NT2/D1 (cell line): ENCODE data around the gene HMX3.
"Not testable (repeated sequence)": the region's sequence is repeated elsewhere in the genome, so short reads cannot be mapped to it uniquely, and the experiment has no call there.

ENCODE experiments used
- DNase-seq: peaks from one replicate; pipeline ENCODE4 v3.0.0-alpha.2; 2011; ENCODE audit warnings: low read depth, low spot score
- H3K27me3 ChIP-seq: 2 replicates; pipeline ENCODE4 v1.6.0; 2011; ENCODE audit warnings: mild to moderate bottlenecking; ENCODE audit not compliant: insufficient read length, insufficient read depth
- H3K36me3 ChIP-seq: 2 replicates; pipeline ENCODE4 v1.6.1; 2011; ENCODE audit warnings: mild to moderate bottlenecking, low read length, mixed read lengths; ENCODE audit not compliant: insufficient read depth, insufficient read length
- H3K4me1 ChIP-seq: 2 replicates; pipeline ENCODE4 v1.5.1; 2011; ENCODE audit not compliant: insufficient read depth, insufficient read length
- H3K4me3 ChIP-seq: 2 replicates; pipeline ENCODE4 v1.5.1; 2011; ENCODE audit warnings: low read depth; ENCODE audit not compliant: insufficient read length
- H3K9ac ChIP-seq: 2 replicates; pipeline ENCODE4 v1.6.0; 2011; ENCODE audit warnings: low read depth; ENCODE audit not compliant: insufficient read length
- H3K9me3 ChIP-seq: 2 replicates; pipeline ENCODE4 v1.5.1; 2011; ENCODE audit warnings: mild to moderate bottlenecking, low read length; ENCODE audit not compliant: insufficient read depth
- SUZ12 ChIP-seq: IDR thresholded peaks from 2 replicates; pipeline ENCODE4 v1.6.1; 2011; ENCODE audit not compliant: insufficient read length, insufficient read depth; ENCODE audit errors: extremely low read depth
- YY1 ChIP-seq: IDR thresholded peaks from 2 replicates; pipeline ENCODE4 v1.6.1; 2011; ENCODE audit not compliant: insufficient read length, insufficient read depth
- ZNF274 ChIP-seq: IDR thresholded peaks from 2 replicates; pipeline ENCODE4 v1.6.1; 2011; ENCODE audit warnings: mild to moderate bottlenecking, low read depth, low read length

HMX3 gene

DNA sequence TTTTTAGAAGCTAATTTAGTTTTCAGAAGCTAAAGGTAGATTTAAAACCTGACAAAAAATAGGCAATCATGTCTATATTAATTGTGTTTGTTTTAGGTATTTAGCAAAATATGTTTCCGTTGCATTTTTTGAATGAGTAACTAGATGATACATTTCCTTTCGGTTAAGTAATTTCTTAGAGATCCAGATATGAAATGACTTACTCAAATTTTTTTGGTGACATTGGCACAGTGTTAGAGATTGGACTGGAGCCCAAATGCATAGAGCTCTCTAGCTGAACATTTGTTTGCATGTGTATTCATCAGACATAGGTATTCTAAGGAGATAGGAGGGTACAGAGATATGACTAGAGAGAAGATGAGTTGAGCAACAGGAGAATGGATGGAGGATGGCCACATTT, 20.3 kb downstream of the HMX3 start:
- H3K9me3 ChIP-seq = no peaks in the 10 kb centered on the region
- peaks cover 54% of the 10 kb centered on the region for H3K36me3 ChIP-seq
- H3K4me3 ChIP-seq = no peak overlapping the region
- TF ChIP-seq SUZ12 = no peak
- TF ChIP-seq ZNF274 = no peak
- TF ChIP-seq YY1 = no peak
- peaks cover 28% of the 10 kb centered on the region for H3K27me3 ChIP-seq
- H3K9ac ChIP-seq = no peak overlapping the region
- H3K4me1 ChIP-seq = no peaks in the 10 kb centered on the region
- no peak for DNase-seq

DNA sequence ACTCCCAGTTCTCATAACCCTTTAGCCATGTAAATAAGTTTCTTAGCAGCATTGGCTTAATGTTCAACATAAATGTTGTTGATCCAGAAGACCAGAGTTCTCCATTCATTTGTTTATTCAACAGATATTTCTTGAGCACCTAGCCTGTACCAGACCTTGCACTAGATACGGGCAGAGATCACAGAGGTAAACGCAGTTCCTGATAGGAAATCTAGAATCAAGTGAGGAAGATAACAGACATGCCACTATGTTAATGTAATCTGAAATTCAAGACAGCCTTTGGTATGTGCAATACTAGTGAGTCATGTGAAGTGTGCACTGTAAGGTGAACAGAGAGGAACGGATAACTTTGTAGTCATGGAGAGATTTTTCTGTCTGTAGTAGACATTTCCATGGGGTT, 21.4 kb downstream of the HMX3 start:
- no peak overlapping the region for H3K9ac ChIP-seq
- TF ChIP-seq SUZ12 (no peak), YY1 (no peak), ZNF274 (no peak)
- no peaks in the 10 kb centered on the region for H3K9me3 ChIP-seq
- H3K4me3 ChIP-seq = no peak overlapping the region
- H3K4me1 ChIP-seq = no peaks in the 10 kb centered on the region
- peaks cover 17% of the 10 kb centered on the region for H3K27me3 ChIP-seq
- H3K36me3 ChIP-seq = peaks cover 66% of the 10 kb centered on the region
- DNase-seq = no peak

GRCh38 chr10:123158682-123159081, 22.9 kb downstream of the HMX3 start:
- TF ChIP-seq YY1 (no peak), ZNF274 (no peak), SUZ12 (no peak)
- Histone ChIP-seq H3K9ac (no peak overlapping the region), H3K36me3 (peaks cover 81% of the 10 kb centered on the region), H3K4me3 (no peak overlapping the region), H3K4me1 (no peaks in the 10 kb centered on the region), H3K9me3 (no peaks in the 10 kb centered on the region), H3K27me3 (peaks cover 2% of the 10 kb centered on the region)
- no peak for DNase-seq

GRCh38 chr10:123160311-123160980, 24.7 kb downstream of the HMX3 start:
- H3K27me3 ChIP-seq = no peaks in the 10 kb centered on the region
- DNase-seq = no peak
- H3K36me3 ChIP-seq = peaks cover 91% of the 10 kb centered on the region
- H3K9me3 ChIP-seq = no peaks in the 10 kb centered on the region
- H3K4me1 ChIP-seq = no peaks in the 10 kb centered on the region
- no peak overlapping the region for H3K9ac ChIP-seq
- TF ChIP-seq ZNF274 (no peak), SUZ12 (no peak), YY1 (no peak)
- H3K4me3 ChIP-seq = no peak overlapping the region

GRCh38 chr10:123164319-123164718, 28.5 kb downstream of the HMX3 start:
- H3K36me3 ChIP-seq = peaks cover 88% of the 10 kb centered on the region
- H3K9me3 ChIP-seq = no peaks in the 10 kb centered on the region
- no peak overlapping the region for H3K9ac ChIP-seq
- no peaks in the 10 kb centered on the region for H3K27me3 ChIP-seq
- no peaks in the 10 kb centered on the region for H3K4me1 ChIP-seq
- no peak overlapping the region for H3K4me3 ChIP-seq
- TF ChIP-seq YY1 (no peak), ZNF274 (no peak), SUZ12 (no peak)
- no peak for DNase-seq

GRCh38 chr10:123165445-123166072, 29.8 kb downstream of the HMX3 start:
- H3K4me1 ChIP-seq = no peaks in the 10 kb centered on the region
- no peaks in the 10 kb centered on the region for H3K27me3 ChIP-seq
- TF ChIP-seq SUZ12 (no peak), YY1 (no peak), ZNF274 (no peak)
- peaks cover 87% of the 10 kb centered on the region for H3K36me3 ChIP-seq
- H3K9ac ChIP-seq = no peak overlapping the region
- no peak for DNase-seq
- no peak overlapping the region for H3K4me3 ChIP-seq
- H3K9me3 ChIP-seq = no peaks in the 10 kb centered on the region

- Histone ChIP-seq H3K9ac (no peak overlapping the region), H3K9me3 (no peaks in the 10 kb centered on the region), H3K36me3 (peaks cover 76% of the 10 kb centered on the region), H3K4me1 (no peaks in the 10 kb centered on the region), H3K27me3 (no peaks in the 10 kb centered on the region), H3K4me3 (no peak overlapping the region)
- TF ChIP-seq YY1 = no peak
- DNase-seq = no peak
Observed at GRCh38 chr10:123166618-123167017, 30.8 kb downstream of the HMX3 start.

GRCh38 chr10:123170961-123171360, 35.2 kb downstream of the HMX3 start:
- no peak overlapping the region for H3K4me3 ChIP-seq
- H3K9ac ChIP-seq = no peak overlapping the region
- H3K36me3 ChIP-seq = peaks cover 52% of the 10 kb centered on the region
- H3K27me3 ChIP-seq = no peaks in the 10 kb centered on the region
- no peaks in the 10 kb centered on the region for H3K9me3 ChIP-seq
- DNase-seq = no peak
- H3K4me1 ChIP-seq = no peaks in the 10 kb centered on the region
- TF ChIP-seq ZNF274 (no peak), SUZ12 (no peak), YY1 (no peak)

DNA sequence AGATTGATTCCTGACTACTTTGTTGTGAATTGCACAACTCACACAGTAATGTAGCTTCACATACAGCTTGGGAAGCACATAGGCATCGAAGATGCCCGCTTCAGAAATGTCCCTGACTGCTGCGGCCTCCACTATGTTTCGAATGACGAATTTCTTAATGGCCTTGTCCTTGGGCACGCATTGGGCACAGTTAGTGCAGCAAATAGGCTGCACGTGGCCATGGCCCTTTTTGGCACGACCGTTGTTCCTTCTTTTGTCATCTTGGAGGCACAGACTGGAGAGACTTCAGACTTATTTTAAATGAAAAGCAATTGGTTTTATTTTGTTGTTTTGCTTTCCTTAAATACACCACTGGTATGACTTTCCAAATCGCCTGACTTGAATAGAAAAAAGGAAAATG, 35.8 kb downstream of the HMX3 start:
- not testable (repeated sequence) for H3K4me1 ChIP-seq, H3K4me3 ChIP-seq, H3K9me3 ChIP-seq, DNase-seq, H3K9ac ChIP-seq, H3K27me3 ChIP-seq
- H3K36me3 ChIP-seq = peaks cover 51% of the 10 kb centered on the region
